Measurements from ENCODE around the gene MAML3. TPM values are rescaled to one million over a fixed set of nuclear protein-coding genes. Genes with fewer than 3 reads are reported as not detected.

Gene MAML3
- 1 to 10 TPM; 2.5 to 2.6 TPM for total RNA-seq

DNA sequence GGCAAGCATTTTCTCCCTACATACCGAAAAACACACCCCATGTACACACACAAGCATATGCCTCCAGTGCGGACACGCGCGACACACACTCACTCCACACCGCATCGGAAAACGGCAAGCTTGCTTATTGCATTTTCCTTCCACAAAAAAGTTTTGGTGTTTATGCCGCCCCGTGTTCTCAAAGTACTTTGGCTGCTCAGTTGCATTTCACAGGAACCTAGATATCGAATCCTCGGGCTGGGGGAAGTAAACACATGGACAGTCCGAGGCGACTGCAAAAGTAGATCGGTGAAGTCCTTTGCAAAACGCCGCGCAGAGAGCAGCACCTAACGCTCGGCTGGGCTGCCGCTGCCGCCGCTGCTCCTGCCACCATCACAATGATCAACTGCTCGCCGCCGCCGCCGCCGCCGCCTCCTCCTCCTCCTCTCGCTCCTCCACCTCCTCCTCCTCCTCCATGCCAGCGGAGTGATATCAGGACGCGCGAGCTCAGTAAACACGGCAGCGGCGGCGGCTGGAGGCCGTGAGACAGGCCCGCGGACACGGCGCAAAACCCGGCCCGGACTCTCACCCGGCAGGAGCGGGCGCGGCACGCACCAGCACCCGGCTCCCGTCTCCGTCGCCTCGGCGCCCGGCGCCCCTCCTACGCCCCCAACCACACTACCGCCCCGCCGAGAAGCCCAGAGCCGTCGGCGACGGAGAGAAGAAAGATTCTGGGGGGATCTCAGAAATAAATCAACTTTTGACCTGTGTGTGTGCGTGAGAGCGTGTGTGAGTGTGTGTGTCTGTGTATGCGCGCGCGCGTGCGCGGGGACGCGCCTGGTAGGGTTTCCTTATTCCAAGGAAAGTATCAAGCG lies at the start of gene MAML3:
MAML3 (minus strand) TSS at position 467 of the 854 bp plus-strand sequence. CDS start 857 bp downstream, outside the sequence.
- peak; percentile 86 for DNase-seq
- POLR2A ChIA-PET: interaction anchor here (0.5 to 1.7 kb wide), 8 partner anchors 31 to 104 kb away, joined by 3 to 8 read pairs (median 3); no protein-coding TSS in a partner anchor
- Mint-ChIP-seq H3K4me1 (peaks cover 49% of the 10 kb centered on the region), H3K9me3 (no peaks in the 10 kb centered on the region), H3K36me3 (ENCODE audit: low read depth) (peaks cover 5% of the 10 kb centered on the region), H3K27ac (peak within 1 kb of the TSS; percentile 44), H3K27me3 (peaks cover 59% of the 10 kb centered on the region), H3K4me3 (peak within 1 kb of the TSS; percentile 90)
- CTCF ChIA-PET: interaction anchor here (1.1 to 2.4 kb wide), 5 partner anchors 38 to 105 kb away, joined by 3 to 9 read pairs (median 7); no protein-coding TSS in a partner anchor

DNA sequence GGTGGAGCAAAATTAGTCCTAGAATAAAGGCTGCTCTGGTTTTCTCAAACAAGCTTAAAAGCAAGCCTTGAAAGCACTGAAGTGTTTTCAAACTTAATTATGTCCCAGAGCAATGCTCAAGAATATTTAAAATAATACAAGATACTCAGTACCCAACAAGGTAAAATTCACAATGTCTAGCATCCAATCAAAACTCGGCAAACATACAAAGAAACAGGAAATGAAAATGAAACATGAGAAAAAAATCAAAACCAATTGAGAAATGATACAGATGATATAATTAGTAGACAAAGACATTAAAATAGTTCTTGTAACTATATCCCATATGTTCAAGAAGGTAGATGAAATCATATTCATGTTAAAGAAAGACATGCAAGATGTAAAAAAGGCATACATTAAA lies 45.0 kb upstream of the MAML3 start:
- DNase-seq: no peak
- no peak overlapping the region for H3K27ac Mint-ChIP-seq
- H3K4me3 Mint-ChIP-seq: no peak overlapping the region
- no peaks in the 10 kb centered on the region for H3K4me1 Mint-ChIP-seq
- no peaks in the 10 kb centered on the region for H3K9me3 Mint-ChIP-seq
- H3K27me3 Mint-ChIP-seq: peaks cover 34% of the 10 kb centered on the region
- CTCF ChIA-PET: no interaction called here
- no peaks in the 10 kb centered on the region for H3K36me3 Mint-ChIP-seq (ENCODE audit: low read depth)
- POLR2A ChIA-PET: no interaction called here

DNA sequence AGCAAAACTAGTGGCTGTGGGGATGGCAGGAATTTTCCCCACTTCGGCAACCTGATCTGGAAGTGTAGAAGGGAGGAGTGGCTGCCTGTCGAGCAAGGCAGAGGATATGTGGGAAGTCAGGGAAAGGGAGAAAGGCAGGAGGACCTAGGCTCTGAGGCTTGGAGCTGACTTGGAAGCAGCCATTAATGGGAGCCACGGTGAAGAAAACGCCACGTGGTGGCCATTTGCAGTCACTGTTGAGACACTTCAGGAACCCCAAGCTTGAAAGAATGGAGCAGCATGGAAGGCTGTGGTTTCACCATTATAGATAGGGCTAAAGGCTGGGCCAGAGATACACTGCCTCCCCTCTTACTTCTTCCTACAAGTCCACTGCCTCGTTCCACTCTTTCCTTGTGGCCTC lies 41.8 kb upstream of the MAML3 start:
- peaks cover 31% of the 10 kb centered on the region for H3K27me3 Mint-ChIP-seq
- no peaks in the 10 kb centered on the region for H3K36me3 Mint-ChIP-seq (ENCODE audit: low read depth)
- no peak overlapping the region for H3K4me3 Mint-ChIP-seq
- H3K27ac Mint-ChIP-seq: no peak overlapping the region
- ChIA-PET POLR2A (no interaction called here), CTCF (no interaction called here)
- H3K4me1 Mint-ChIP-seq: no peaks in the 10 kb centered on the region
- H3K9me3 Mint-ChIP-seq: no peaks in the 10 kb centered on the region
- no peak for DNase-seq

DNA sequence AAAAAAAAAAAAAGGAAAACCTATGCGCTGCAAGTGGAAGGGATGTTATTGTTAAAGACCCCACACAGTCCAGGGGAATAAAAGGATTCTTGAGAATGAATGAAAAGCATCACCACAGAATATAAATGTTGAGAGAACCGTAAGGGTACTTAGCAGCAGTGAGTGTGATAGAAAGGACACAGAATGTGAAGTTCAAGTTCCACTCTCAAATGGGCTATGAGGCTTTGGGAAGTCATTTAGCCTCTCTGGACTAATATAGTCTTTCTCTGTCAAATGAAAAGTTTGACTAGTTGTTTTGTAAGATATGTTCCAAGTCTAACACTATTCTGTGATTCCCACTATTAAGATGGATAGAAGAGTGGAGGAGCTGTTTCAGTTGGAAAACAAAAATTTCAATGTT lies 35.8 kb upstream of the MAML3 start:
- Mint-ChIP-seq H3K36me3 (ENCODE audit: low read depth) (no peaks in the 10 kb centered on the region), H3K27me3 (peaks cover 11% of the 10 kb centered on the region), H3K4me1 (no peaks in the 10 kb centered on the region), H3K9me3 (no peaks in the 10 kb centered on the region), H3K4me3 (no peak overlapping the region), H3K27ac (no peak overlapping the region)
- DNase-seq: no peak
- CTCF ChIA-PET: no interaction called here
- POLR2A ChIA-PET: no interaction called here

DNA sequence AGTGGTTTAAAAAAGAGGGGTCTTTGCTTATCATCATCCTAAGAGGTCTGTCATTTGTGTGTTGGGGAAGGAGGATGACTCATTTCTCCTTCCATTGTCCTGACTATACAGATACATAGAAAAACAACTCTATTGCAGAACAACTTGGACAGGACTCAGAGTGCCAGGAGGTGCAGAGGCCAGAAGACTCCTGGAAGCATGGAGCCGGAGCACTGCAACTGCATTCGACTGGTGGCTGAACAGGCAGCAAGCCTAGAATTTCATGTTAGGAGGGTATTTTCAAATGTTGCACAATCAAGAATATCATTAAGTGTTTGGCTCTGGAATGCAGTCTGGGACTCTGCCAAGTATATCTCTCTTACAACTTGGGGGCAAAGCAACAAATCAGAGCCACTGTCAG lies 35.0 kb upstream of the MAML3 start:
- ChIA-PET CTCF (no interaction called here), POLR2A (no interaction called here)
- no peak overlapping the region for H3K27ac Mint-ChIP-seq

DNA sequence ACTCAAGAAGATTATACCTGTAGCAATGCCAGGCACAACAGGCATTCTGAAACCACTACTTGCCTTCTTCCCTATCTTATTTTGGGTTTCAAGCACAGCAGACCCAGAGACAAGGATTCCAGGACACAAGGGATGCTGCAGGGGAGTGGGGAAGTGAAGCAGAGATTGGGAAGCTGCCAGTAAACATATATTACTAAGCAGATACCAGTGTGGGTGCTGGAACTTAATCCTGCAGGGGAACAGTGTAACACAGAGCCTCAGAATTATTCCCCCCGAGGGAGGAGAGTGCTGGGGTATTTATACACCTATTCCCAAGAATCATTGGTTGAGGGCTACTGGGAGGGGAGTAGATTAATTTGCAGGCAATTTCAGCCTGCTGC lies 33.3 kb upstream of the MAML3 start:
- Mint-ChIP-seq H3K9me3 (no peaks in the 10 kb centered on the region), H3K27me3 (peaks cover 13% of the 10 kb centered on the region)

More for the DNA sequence above, 35.0 kb upstream of the MAML3 start:
- Mint-ChIP-seq H3K4me3 (no peak overlapping the region), H3K36me3 (ENCODE audit: low read depth) (no peaks in the 10 kb centered on the region), H3K27me3 (peaks cover 16% of the 10 kb centered on the region), H3K4me1 (no peaks in the 10 kb centered on the region), H3K9me3 (no peaks in the 10 kb centered on the region)
- DNase-seq: no peak

DNA sequence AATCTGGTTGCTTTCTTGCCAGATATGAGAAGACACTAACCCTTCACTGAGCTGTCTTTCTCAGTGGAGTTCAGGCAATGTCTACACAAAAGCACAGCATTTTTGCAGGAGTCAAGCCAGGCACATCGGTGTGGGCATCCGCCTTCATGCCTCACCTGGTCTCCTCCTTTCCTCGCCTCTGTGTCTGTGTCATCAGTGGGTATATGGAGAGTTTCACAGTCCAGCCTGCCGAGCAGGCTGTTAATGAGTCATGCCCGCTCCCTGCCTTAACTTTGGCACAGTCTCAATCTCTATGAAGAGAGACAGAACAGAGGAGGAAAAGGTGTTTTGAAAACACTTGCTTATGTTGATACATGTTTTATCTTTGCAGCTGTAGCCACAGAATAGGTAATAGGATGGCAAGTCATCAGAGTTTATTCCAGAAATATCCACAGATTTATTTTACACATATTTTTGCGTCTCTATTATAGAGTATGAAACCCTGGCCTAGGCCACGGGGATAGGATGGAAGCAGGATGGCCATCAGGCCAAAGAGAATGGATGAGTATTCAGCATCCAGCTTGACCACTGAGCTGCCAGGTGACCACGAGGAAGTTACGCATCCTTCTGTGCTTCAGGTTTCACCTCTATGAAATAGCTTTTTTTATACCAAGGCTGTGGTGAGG lies 32.8 kb upstream of the MAML3 start:
- H3K9me3 Mint-ChIP-seq: no peaks in the 10 kb centered on the region
- ChIA-PET POLR2A (no interaction called here), CTCF (interaction anchor here (1.8 kb wide), 1 partner anchor 67 kb away, joined by 5 read pairs; no protein-coding TSS in a partner anchor)
- H3K27ac Mint-ChIP-seq: no peak overlapping the region
- peaks cover 13% of the 10 kb centered on the region for H3K27me3 Mint-ChIP-seq
- no peak for DNase-seq
- H3K36me3 Mint-ChIP-seq (ENCODE audit: low read depth): no peaks in the 10 kb centered on the region
- H3K4me3 Mint-ChIP-seq: no peak overlapping the region
- H3K4me1 Mint-ChIP-seq: no peaks in the 10 kb centered on the region

More for the DNA sequence above, 33.3 kb upstream of the MAML3 start:
- CTCF ChIA-PET: no interaction called here
- no peak for DNase-seq
- Mint-ChIP-seq H3K27ac (no peak overlapping the region), H3K36me3 (ENCODE audit: low read depth) (no peaks in the 10 kb centered on the region), H3K4me3 (no peak overlapping the region), H3K4me1 (no peaks in the 10 kb centered on the region)
- POLR2A ChIA-PET: no interaction called here

DNA sequence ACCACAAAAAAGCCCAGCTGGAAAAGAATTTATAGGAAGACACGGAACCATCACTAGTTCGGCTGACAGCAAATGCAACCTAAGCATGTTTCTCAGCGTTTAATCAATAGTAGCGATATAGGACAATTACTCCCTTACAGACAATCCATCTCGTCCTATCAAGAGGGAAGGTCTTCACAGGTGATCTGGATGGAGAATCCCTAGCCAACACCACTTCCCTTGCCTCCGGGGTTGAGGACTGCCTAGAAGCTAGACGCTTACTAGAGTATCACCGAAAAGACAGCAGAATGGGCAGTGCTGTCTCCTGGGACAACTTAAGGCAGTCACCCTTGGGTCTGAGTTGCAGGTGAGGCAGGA lies 32.1 kb upstream of the MAML3 start:
- H3K4me1 Mint-ChIP-seq: no peaks in the 10 kb centered on the region
- ChIA-PET CTCF (interaction anchor here (1.8 kb wide), 1 partner anchor 68 kb away, joined by 5 read pairs; no protein-coding TSS in a partner anchor), POLR2A (no interaction called here)
- H3K9me3 Mint-ChIP-seq: no peaks in the 10 kb centered on the region
- no peaks in the 10 kb centered on the region for H3K36me3 Mint-ChIP-seq (ENCODE audit: low read depth)
- peaks cover 13% of the 10 kb centered on the region for H3K27me3 Mint-ChIP-seq
- no peak for DNase-seq
- H3K4me3 Mint-ChIP-seq: no peak overlapping the region
- H3K27ac Mint-ChIP-seq: no peak overlapping the region

DNA sequence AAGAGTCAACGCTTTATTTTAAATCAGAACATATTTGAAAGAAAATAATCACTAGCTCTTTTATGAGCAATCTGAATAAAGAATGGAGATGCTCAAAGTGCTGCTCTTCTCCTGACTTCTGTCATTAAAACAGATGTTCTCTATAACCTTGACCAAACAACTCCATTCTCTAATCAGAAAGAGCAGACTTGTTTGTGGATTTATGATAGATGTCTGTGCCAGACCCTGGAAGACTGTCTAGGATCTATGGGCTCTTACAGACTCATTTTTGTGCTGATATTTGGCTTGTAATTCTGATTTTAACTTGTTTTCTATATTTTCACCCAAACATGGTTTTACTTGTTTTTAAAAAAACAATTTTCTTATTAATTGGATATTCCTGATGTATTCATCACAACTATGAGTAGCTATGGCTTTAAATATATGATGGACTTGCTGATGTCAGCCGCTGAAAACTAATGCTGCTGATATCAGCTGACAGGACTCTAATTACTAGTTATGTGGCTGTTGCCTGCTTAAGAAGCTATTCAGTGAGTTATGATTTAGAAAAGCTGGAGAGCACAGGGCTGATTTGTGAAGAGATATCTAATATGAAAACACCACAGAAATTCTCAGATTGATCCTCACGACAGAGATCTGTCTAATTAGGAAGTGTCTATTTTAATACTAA lies 31.6 kb upstream of the MAML3 start:
- CTCF ChIA-PET: interaction anchor here (1.8 kb wide), 1 partner anchor 68 kb away, joined by 5 read pairs; no protein-coding TSS in a partner anchor
- Mint-ChIP-seq H3K27ac (no peak overlapping the region), H3K4me3 (no peak overlapping the region), H3K27me3 (peaks cover 15% of the 10 kb centered on the region), H3K9me3 (no peaks in the 10 kb centered on the region), H3K4me1 (no peaks in the 10 kb centered on the region), H3K36me3 (ENCODE audit: low read depth) (no peaks in the 10 kb centered on the region)
- POLR2A ChIA-PET: no interaction called here
- DNase-seq: no peak

DNA sequence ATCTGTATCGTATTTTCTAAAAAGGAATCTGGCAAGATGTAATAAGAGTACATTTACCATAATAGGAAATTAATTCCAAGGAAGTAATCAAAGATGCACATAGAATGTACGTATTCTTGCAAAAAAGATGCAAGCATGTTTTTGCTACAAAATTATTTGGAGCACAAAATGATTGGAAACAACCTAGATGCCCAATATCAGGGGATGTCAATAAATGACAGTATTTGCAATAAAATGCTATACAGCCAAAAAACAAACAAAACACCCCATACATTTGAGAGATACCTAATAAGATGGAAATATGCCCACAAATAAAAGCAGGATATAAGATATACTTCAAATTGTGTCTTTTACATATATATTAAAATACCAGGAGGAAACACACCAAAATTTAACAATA lies 29.3 kb upstream of the MAML3 start:
- Mint-ChIP-seq H3K9me3 (no peaks in the 10 kb centered on the region), H3K27me3 (peaks cover 25% of the 10 kb centered on the region), H3K36me3 (ENCODE audit: low read depth) (no peaks in the 10 kb centered on the region), H3K4me3 (no peak overlapping the region), H3K27ac (no peak overlapping the region), H3K4me1 (no peaks in the 10 kb centered on the region)
- POLR2A ChIA-PET: no interaction called here
- DNase-seq: no peak
- CTCF ChIA-PET: no interaction called here

DNA sequence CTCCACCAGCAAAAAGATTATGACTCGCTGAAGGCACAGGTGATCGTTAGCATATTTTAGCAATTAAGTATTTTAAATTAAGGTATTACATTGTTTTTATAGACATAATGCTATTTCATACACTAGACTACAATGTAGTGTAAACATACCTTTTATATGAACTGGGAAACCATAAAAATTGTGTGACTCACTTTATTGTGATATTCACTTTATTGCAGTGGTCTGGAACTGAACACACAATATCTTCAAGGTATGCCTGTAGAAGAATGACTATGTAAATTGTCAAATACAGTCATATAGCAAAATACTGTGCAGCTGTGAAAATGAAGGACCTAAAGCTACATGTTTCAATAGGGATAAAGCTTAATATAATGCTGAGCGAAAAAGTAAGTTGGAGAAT lies 26.6 kb upstream of the MAML3 start:
- H3K9me3 Mint-ChIP-seq: no peaks in the 10 kb centered on the region
- DNase-seq: no peak
- peaks cover 2% of the 10 kb centered on the region for H3K4me1 Mint-ChIP-seq
- ChIA-PET POLR2A (no interaction called here), CTCF (no interaction called here)
- peaks cover 35% of the 10 kb centered on the region for H3K27me3 Mint-ChIP-seq
- no peak overlapping the region for H3K27ac Mint-ChIP-seq
- no peak overlapping the region for H3K4me3 Mint-ChIP-seq
- no peaks in the 10 kb centered on the region for H3K36me3 Mint-ChIP-seq (ENCODE audit: low read depth)

DNA sequence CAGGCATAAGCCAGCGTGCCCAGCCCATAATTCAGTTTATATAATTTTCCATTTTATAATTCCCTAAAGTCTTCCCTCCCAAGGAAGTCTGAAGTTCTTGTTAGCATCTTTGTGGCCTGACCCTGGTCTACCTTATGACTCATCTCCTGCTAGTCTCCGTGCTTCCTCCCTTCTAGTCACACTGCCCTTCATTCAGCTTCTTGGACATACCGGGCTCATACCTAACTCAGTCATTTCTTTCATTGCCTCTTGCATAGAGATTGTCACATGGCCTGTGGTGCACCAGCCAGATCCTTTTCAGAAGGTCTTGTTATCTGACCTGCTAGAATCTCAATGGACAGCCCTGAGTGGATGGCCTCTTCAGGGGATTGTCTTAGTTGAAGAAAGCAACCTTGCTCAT lies 22.8 kb upstream of the MAML3 start:
- H3K36me3 Mint-ChIP-seq (ENCODE audit: low read depth): no peaks in the 10 kb centered on the region
- POLR2A ChIA-PET: no interaction called here
- H3K4me1 Mint-ChIP-seq: peaks cover 5% of the 10 kb centered on the region
- no peak for DNase-seq
- H3K9me3 Mint-ChIP-seq: no peaks in the 10 kb centered on the region
- CTCF ChIA-PET: no interaction called here
- no peak overlapping the region for H3K27ac Mint-ChIP-seq
- H3K27me3 Mint-ChIP-seq: peaks cover 38% of the 10 kb centered on the region
- no peak overlapping the region for H3K4me3 Mint-ChIP-seq

DNA sequence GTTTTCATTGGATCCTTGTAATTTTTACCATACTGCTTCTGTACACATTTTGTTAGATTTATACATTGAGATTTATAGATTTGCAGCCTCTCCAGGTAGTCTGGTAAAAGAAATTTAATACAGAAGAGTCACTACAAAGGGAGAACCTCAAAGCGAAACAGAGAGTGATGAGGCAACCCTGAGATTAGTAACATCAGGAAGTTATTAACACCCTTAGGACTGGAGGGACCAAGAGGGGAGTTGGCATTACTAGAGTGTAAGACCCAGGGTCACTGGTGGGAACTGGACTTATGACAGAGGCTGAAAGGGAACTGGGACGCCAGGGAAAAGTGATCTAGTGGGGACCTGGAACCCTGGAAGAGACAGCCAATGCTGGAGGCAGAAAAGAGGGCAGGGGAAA lies 20.6 kb upstream of the MAML3 start:
- no peak for DNase-seq
- Mint-ChIP-seq H3K27me3 (peaks cover 28% of the 10 kb centered on the region), H3K9me3 (no peaks in the 10 kb centered on the region), H3K4me1 (peaks cover 5% of the 10 kb centered on the region), H3K27ac (no peak overlapping the region), H3K36me3 (ENCODE audit: low read depth) (no peaks in the 10 kb centered on the region), H3K4me3 (no peak overlapping the region)
- ChIA-PET CTCF (no interaction called here), POLR2A (no interaction called here)

Measured in activated CD4-positive, alpha-beta memory T cell treated with anti-CD3 and anti-CD28 coated beads, Interleukin-2, amount 10 ng/mL, durations not matched to agents 7 days and 5 days (primary cell).